Fibroblast of the conjunctiva (primary cell): ENCODE data around the gene ADCY4.
A peak's percentile ranks its signal among the peaks of the same experiment; 100 is the strongest.

Experiments used
- DNase-seq: peaks from one replicate; pipeline ENCODE4 v3.0.0-alpha.2; 2010; ENCODE audit warnings: low read depth

ADCY4 gene

DNA sequence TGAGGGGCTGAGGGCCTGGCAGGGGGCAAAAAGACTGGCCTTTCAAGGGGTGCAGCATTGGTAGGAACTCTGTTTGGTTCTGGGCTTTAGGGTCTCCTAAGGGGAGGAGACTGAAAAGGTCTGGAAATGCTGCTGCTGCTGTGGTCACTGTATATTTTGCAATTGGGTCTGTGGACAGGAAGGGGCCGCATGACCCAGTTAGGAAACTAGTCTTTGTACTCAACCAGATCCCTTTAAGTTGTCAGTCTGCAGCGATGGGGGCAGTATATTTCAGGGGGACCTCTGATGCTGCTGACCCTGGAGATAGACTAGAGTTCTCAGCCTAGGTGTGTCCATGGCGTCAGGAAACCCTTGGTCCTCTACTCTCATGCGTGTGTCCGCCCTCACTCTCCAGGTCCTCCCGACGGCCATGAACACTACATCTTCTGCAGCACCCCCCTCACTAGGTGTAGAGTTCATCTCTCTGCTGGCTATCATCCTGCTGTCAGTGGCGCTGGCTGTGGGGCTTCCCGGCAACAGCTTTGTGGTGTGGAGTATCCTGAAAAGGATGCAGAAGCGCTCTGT lies 19.5 kb downstream of the ADCY4 start:
- no peak for DNase-seq

DNA sequence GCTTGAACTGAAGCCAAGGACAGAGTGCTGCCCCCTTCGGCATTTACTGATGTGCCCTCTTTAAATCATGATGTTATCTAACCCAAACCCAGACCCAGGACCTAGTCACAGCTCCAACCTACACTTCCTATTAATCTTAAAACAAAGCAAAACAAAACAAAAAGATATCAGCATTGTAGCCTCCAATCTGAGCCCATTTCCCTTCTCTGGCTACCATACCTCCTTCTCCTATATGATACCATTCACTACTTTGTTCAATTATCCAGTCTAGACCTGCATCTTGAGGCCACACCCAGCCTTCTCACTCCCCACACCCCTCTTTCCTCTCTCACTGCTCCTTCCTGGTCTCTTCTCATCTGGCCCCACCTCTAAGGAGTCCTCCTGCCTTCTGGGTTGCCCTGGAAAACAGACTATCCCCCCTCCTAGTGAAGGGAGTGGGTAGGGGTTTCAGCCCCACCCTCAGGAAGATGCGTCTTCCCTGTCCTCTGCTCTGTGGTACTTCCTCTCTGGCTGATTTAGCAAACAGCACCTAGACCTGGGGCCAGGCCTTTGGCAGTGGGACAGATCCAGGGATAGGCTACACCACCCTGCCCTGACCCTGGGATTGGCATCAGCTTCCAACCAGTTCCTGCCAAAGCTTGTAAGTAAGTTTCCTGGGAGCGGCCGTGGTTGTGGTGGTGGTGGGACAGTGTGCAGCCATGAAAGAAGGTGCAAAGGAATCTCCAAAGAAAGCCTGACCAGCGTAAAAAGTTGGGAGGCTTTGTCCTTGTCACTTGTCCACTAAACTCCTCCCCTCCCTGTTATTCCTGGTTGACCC lies 20.3 kb downstream of the ADCY4 start:
- DNase-seq: no peak

DNA sequence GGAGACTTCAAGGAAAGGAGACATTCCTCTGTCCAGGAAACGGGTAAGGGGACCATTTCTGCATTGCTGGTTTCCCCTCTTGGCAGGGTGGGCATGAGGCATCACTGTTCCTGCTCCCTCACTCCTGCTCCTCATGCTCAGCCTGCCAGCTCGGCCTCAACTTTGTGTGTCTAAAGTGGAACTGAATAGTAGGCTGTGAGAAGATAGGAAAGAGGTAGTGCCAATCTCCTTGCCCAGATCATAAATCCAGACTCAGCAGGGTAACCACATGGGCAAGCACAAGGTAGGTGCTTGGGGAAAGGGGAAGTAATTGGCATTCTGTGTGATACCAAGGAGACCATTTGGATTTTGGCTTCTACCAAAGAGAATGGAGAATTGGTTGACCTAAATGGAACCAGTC lies 21.0 kb downstream of the ADCY4 start:
- no peak for DNase-seq

DNA sequence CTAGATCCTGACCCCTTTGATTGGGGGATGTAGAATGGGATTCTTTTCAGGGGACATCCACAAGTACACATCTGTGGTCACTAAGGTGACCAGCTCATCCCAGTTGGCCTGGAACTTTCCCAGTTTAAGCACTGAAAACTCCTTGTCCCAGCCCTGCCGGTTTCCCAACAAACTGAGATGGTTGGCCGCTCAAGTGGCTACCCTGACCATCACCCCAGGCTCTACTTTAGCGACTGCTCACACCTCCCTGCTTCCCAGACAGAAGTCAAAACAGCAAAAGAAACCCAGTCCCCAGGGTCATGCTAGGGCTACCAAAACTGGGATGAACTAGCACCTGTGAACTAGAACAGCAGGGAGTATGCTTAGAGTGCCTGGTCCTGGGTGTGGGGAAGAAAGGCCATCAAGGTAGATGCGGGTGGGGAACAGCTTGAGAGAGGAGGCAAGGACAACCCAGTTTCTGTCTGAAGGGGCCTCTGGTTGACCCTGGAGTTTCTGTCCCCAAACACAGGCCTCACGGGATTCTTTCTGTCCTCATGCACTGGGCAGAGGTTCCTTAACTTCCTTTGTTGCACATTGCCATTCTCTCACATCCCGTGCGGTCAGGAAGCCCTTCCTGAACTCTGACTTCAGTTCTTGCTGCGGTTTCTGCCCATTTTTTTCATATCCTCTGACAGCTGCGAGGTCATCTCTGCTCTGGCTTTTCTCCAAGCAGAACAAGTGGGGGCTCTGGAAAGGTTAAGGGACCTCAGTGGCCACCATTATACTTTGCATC lies 21.9 kb downstream of the ADCY4 start:
- DNase-seq: no peak

DNA sequence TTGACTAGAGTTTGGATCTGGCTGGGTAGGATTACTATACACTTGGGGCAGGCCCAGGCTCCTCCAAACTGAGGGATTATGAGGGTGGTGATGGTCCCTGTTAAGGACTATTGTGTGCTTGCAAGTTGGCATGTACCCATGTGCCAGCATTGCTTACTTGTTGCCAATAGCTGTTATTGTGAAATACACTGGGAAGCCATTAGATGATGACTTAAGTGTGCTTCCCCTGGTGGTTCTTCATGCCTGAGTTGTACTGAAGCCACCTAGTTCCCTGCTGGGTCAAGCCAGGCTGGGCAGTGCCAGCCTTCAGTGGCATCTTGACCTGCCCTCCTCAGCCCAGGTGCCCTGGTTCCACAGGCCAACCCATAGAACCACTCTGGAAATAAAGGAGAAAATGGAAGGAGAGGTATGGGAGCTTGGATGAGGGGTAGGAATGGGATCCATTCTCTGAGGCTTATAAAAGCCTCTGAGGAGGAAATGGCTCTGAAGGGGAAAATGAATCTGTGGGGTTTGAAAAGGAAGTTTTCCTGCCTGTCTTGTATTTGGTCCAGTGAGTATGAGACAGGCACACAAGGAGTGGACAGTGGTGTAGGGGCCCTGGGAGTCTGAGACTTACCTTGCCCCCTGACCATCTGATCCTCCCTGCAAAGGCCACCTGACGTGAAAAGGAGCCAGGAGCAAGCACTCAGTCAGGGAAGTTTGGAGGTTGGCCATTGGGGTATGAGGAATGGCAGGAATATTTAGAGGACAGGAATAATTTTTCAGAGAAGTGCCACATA lies 22.8 kb downstream of the ADCY4 start:
- no peak for DNase-seq

DNA sequence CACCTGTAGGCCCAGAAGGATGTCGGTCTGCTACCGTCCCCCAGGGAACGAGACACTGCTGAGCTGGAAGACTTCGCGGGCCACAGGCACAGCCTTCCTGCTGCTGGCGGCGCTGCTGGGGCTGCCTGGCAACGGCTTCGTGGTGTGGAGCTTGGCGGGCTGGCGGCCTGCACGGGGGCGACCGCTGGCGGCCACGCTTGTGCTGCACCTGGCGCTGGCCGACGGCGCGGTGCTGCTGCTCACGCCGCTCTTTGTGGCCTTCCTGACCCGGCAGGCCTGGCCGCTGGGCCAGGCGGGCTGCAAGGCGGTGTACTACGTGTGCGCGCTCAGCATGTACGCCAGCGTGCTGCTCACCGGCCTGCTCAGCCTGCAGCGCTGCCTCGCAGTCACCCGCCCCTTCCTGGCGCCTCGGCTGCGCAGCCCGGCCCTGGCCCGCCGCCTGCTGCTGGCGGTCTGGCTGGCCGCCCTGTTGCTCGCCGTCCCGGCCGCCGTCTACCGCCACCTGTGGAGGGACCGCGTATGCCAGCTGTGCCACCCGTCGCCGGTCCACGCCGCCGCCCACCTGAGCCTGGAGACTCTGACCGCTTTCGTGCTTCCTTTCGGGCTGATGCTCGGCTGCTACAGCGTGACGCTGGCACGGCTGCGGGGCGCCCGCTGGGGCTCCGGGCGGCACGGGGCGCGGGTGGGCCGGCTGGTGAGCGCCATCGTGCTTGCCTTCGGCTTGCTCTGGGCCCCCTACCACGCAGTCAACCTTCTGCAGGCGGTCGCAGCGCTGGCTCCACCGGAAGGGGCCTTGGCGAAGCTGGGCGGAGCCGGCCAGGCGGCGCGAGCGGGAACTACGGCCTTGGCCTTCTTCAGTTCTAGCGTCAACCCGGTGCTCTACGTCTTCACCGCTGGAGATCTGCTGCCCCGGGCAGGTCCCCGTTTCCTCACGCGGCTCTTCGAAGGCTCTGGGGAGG lies 23.9 kb downstream of the ADCY4 start, which contains the start of gene LTB4R:
TSS of gene LTB4R (plus strand) at position 857 of the 959 bp plus-strand sequence. CDS start 4,150 bp downstream, outside the sequence.
- DNase-seq: peak; percentile 49

DNA sequence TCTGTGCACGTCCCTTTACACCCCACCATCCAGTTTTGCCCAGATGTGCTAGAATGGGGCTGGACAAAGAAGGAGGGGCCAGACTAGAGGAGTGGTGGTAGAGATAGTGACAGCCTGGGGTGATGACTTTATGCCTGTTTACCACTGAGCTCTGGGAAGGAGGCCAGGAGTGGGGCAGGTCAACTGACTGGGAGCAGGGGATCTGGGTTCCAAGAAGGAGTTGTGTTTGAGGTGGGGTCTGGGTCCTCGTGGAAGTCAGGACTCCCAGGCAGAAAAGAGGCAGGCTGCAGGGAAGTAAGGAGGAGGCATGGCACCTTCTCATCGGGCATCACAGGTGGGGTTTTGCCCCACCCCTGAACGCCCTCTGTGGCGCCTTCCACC lies 24.6 kb downstream of the ADCY4 start:
- DNase-seq: no peak

DNA sequence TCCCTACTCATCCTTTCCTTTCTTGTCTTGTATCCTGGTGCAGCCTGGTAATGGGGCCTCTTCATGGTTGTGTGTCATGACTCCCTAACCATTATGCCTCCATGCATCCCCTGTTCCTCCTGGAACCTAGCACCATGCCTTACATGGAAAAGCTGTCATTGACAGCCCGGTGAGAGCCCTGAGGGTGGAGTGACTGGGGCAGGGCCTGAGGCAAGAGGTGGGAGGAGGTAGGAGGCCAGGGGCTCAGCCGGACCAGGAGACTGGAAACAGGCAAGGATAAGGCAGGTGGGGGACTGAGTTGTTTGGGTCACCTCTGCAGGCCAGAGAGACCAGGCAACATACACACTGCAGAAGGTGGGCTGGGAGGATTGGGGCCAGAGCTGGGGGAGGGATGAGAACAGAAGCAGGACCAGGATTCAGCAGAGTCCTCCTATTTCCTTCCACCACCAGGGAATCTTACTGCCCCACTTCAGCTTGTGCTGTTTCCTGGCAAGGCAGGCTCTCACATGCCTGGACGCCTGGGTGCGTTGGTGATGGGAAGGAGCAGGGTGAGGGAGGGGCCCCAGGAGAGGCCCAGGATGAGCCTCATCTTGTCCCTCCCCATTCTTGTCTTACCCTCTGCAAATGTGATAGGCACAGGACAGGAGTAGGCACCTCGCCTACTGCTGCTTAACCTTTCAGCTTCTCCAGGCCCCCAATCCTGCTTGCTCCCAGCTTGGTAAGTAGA lies 25.2 kb downstream of the ADCY4 start, which contains the start of gene LTB4R2:
TSS of gene LTB4R2 (plus strand) at position 603 of the 727 bp plus-strand sequence. CDS start 525 bp downstream, outside the sequence.
- no peak for DNase-seq

DNA sequence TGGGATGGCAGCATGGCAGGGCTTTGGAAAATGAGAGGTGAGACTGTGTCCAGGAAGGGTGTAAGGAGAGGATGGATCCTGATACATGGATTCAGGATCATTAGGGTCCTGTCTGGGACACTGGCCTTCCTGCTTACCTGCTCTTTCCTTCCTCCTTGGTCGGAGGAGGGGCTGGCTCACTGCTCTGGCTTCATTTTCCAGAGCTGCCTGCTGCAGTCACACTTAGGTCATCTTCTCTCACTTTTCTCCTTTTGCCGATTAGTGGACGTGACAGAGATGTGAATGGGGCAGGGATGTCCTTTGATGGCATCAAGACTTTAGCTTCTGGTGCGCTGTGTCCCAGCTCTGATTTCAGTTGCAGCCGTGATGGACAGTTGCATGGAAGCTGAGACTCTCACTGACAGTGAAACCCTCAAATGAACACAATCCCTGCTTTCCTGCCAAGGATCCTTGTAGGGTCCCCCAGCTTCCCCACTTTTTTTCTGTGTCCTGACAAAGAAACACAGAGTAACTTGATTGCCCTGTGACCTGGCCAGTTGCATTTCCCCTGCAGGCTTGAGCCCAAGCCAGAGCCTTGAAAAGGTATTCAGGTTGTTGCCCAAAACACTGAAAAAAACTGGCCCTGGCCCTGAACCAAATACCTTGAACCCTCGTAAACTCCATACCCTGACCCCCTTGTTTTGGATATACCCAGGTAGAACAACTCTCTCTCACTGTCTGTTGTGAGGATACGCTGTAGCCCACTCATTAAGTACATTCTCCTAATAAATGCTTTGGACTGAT lies 26.3 kb downstream of the ADCY4 start:
- DNase-seq: no peak

DNA sequence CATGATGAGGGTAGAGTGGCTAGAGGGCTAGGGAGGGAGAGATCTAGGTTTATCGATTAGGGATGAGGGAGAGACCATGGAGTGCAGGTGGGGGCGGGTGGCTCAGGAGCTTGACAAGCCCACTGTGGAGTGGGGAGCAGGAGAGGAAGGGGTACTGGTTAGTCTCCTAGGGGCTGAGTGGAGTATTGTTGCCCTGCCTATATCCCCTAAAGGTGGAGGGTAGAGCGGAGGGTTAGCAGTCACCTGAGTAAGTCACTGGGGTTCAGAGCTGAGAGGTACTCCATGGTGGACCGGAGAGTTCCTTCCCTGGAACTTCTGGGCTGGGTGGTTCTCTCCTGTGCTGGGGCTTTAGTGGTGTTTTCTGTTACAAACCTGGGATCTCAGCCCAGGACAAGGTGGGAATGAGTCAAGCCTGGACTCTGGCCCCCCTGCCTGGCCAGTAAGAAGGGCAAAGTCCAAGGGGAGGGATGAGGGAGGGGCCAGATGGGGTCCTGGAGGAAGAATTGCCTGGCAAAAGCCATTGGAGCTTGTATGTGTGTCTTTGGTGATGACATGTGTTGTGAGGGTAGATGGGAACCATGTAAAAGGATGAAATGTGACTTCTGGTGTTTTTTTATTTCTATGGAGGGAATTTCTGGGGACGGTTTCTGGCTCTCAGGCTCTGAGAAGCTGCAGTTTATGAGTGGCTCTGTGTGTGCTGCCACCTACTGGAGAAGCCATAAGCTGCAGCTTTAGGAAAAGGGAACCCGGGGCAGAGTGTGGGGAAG lies 27.1 kb downstream of the ADCY4 start, which contains the start of gene CIDEB:
TSS of gene CIDEB (minus strand) at position 403 of the 767 bp plus-strand sequence. CDS start at position 284, 119 bp downstream.
- DNase-seq: no peak

DNA sequence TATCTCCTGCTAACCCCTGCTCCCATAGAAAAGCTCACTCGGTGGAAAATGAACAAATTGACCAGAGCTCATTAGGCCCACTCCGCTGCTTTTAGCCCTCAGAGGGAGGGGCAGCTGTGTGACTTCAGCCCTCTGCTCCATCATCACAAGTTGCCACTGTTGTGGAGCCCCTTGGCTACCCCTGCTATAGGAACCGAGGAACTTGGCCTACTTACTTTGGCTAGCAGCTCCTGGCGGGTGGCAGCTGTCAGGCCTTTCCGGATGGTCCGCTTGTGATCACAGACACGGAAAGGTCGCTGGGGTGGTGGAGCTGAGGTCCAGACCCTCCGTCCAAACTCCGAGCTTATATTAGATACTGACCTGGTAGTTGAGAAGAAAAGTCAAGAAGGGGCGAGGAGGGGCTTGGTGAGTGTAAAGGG lies 27.7 kb downstream of the ADCY4 start:
- DNase-seq: no peak

DNA sequence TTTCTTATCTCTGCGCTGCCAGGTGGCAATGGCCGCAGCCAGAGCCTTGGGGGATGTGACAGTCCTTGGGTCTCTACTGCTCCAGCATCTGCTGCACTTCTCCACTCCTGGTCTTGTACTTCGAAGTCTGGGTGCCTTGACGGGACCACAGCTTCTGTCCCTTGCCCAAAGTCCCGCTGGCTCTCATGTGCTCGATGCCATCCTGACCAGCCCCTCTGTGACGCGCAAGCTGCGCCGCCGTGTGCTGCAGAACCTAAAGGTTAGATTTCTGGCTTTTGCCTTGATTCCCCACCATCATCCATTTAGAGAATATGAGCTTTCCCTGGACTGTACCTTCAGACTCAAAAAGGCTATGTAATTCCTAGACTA lies 30.9 kb downstream of the ADCY4 start:
- no peak for DNase-seq

DNA sequence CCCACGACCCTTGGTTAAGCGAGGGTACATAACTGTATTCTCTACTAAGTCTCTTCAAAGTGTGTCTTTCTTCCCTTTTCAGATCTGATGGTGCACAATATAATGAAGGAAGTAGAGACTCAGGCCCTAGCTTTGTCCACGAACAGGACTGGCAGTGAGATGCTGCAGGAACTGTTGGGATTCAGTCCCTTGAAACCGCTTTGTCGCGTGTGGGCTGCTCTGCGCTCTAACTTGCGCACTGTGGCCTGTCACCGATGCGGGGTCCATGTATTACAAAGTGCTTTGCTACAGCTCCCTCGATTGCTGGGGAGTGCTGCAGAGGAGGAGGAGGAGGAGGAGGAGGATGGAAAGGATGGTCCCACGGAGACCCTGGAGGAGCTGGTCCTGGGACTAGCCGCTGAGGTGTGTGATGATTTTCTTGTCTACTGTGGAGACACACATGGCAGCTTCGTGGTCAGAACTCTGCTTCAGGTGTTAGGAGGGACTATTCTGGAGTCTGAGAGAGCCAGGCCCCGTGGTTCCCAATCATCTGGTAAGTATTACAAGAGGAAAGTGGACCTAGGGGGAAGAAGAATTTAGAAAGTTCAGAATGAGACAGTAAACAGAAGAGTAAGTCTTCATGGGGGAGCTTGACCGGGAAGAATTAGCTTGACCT lies 34.4 kb downstream of the ADCY4 start:
- no peak for DNase-seq

DNA sequence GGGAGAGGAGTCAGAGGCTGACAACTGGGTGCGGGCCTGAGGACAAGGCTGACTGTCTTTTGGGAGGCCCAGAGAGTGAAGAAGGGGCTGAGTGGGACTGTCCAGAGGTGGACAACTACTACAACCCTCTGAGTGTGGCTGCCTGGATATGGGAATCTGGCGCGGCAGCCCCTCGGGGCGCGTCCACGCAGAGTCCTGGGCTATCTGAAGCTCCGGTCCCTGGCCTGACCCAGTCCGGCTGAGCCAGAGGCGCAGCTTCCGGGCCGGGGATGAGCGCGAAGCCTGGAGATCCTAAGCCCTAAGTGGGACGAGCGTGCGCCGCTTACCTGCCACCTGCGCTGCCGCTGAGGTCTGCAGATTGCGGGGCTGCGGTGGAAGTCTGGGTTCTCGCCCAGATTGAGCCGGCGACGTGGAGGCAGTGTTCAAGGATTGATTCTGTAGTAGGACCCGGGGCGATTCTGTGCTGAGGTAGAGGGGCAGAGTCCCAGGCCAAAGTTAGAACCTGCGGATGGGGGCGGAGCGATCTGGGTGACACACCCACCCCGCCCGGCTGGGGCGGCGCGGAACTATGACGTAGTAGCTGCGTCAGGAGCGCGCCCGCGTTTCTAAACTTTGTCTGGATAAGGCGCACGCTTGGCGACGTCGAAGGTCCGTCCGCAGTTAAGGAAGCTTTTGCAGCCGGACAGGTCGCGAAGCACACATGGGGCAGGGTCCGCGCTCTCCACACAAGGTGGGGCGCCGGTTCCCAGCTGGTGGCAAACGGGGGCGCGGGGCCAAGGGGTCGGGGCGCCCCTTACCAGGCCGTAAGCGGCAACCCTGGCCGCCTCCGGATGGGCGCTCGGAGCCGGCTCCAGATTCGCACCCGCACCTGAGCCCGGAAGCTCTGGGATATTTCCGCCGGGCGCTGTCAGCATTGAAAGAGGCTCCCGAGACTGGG lies 35.3 kb downstream of the ADCY4 start, which contains the start of the genes DHRS1 and NOP9:
TSS of gene DHRS1 (minus strand) at position 526 of the 937 bp plus-strand sequence. CDS start 674 bp downstream, outside the sequence.
TSS of gene NOP9 (plus strand) at position 596 of the 937 bp plus-strand sequence. CDS start at position 701, 105 bp downstream.
- DNase-seq: peak; percentile 56

DNA sequence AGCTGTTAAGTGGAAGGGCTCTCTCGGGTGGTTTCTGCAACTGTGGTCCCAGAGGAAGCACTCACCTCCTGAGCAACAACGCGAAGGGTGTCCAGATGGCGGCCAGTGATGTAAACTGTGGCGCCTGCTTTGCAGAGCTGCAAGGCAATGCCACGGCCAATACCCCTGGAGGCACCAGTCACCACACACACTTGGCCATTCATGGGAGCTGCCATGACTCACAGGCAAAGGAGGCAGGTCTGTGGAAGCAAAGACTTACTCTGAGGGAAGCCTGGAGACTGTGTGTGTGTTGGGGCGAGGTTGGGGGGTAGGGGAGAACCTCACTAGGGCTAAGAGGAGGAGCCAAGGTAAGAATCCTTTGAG lies 36.0 kb downstream of the ADCY4 start:
- DNase-seq: no peak

DNA sequence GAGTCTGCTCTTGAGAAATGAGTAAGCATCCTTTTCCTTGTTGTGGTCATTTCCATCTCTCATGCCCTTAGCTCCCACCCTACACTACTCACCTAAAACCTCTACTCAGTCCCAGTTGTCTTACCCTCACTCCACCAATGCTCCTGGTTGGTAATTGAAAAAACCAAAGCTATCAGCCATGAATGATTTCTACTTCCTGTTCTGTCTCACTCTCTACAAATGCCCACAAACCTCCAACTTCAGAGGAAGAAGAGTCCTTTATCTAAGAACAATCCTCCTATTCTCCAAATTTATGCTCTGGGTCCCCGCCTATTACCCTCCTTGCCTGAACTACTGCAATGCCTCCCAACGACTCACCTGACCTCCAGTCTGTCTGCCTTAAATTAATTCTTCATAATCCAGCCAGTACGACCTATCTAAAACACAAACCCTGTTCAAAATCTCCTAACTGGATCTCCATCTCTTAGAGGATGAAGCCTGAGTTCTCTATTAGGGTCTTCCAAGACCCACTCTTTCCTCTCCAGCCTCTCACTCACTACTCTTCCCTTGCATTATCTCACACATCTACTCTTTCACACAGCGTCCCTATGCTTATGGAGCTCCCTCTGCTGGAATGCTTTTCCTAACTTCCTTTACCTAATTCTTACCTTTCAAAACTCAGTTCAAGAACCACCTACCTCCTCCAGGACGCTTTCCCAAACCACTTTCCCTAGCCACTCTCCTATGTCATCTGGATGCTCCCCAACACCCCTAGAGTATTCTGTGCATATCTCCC lies 37.5 kb downstream of the ADCY4 start:
- DNase-seq: no peak
